Hepatocyte (in vitro differentiated cells): ENCODE data around the gene CCNO. TPM values are rescaled to one million over a fixed set of nuclear protein-coding genes. Genes with fewer than 3 reads are reported as not detected.

Experiments
- DNase-seq: peaks from one replicate; pipeline ENCODE4 v3.0.0-alpha.2; 2016; ENCODE audit warnings: low spot score
- H2AFZ ChIP-seq: fragments of 200-600 bp; sonication (generic); 2 replicates; pipeline ENCODE4 v1.6.0; 2016; ENCODE audit warnings: antibody characterized with exemption, mild to moderate bottlenecking
- H3K27ac ChIP-seq: fragments of 200-600 bp; sonication (generic); 2 replicates; pipeline ENCODE4 v1.5.1; 2016; ENCODE audit warnings: mild to moderate bottlenecking
- H3K27me3 ChIP-seq: fragments of 200-600 bp; sonication (generic); 2 replicates; pipeline ENCODE4 v1.6.1; 2016
- H3K36me3 ChIP-seq: fragments of 200-600 bp; sonication (generic); replicated peaks from 2 replicates; pipeline ENCODE4 v1.5.1; 2016; ENCODE audit warnings: low read depth; ENCODE audit not compliant: insufficient read depth
- H3K4me1 ChIP-seq: fragments of 200-600 bp; sonication (generic); 2 replicates; pipeline ENCODE4 v1.5.1; 2016; ENCODE audit warnings: mild to moderate bottlenecking, moderate library complexity; ENCODE audit not compliant: insufficient read depth
- H3K4me2 ChIP-seq: fragments of 200-600 bp; sonication (generic); 2 replicates; pipeline ENCODE4 v1.6.0; 2016
- H3K4me3 ChIP-seq: fragments of 200-600 bp; sonication (generic); 2 replicates; pipeline ENCODE4 v1.5.1; 2016; ENCODE audit warnings: mild to moderate bottlenecking
- H3K79me2 ChIP-seq: fragments of 200-600 bp; sonication (generic); 2 replicates; pipeline ENCODE4 v1.6.0; 2017; ENCODE audit warnings: mild to moderate bottlenecking
- H3K9me2 ChIP-seq: fragments of 200-600 bp; sonication (generic); replicated peaks from 2 replicates; pipeline ENCODE4 v1.6.0; 2017; ENCODE audit warnings: mild to moderate bottlenecking; ENCODE audit not compliant: insufficient read depth
- H3K9me3 ChIP-seq: fragments of 200-600 bp; sonication (generic); 2 replicates; pipeline ENCODE4 v1.5.1; 2016; ENCODE audit warnings: low read depth, mild to moderate bottlenecking
- H4K20me1 ChIP-seq: fragments of 200-600 bp; sonication (generic); 2 replicates; pipeline ENCODE4 v1.6.0; 2016; ENCODE audit warnings: mild to moderate bottlenecking; ENCODE audit not compliant: insufficient read depth, poor library complexity, severe bottlenecking
- EZH2 ChIP-seq: fragments of 200-600 bp; sonication (generic); IDR thresholded peaks from 2 replicates; pipeline ENCODE4 v1.6.1; 2016; ENCODE audit warnings: antibody characterized with exemption, mild to moderate bottlenecking, borderline replicate concordance
- EZH2phosphoT487 ChIP-seq: fragments of 200-600 bp; sonication (generic); IDR thresholded peaks from one replicate; pipeline ENCODE4 v1.6.1; 2018; ENCODE audit warnings: antibody characterized with exemption, mild to moderate bottlenecking, low read depth, moderate library complexity; ENCODE audit not compliant: unreplicated experiment, severe bottlenecking
- WGBS: methylation state at CpG from one replicate; pipeline ENCODE4 v1.1.6; 2016; ENCODE audit warnings: low lambda C conversion rate; ENCODE audit errors: missing lambda C conversion rate; 5-methylcytosine and 5-hydroxymethylcytosine counted together
- polyA plus RNA-seq: library from polyadenylated mRNA; unstranded; fragments of >200 nt; fragmentation: Nextera tagmentation; extraction: Ambion mirVana; gene quantifications from 2 replicates; pipeline ENCODE4 v1.2.1, GENCODE V29; 2016
- total RNA-seq: library from RNA; depleted of rRNA; stranded (reverse); fragments of >200 nt; gene quantifications from 2 replicates; pipeline ENCODE4 v1.2.3, GENCODE V29; 2014
- TF ChIP-seq, protein P1 (sequence below): fragments of 200-600 bp; sonication (generic); IDR thresholded peaks from 2 replicates; pipeline ENCODE4 v1.5.1; 2016; ENCODE audit warnings: antibody characterized with exemption, mild to moderate bottlenecking; ENCODE audit not compliant: poor library complexity

Gene CCNO, protein sequence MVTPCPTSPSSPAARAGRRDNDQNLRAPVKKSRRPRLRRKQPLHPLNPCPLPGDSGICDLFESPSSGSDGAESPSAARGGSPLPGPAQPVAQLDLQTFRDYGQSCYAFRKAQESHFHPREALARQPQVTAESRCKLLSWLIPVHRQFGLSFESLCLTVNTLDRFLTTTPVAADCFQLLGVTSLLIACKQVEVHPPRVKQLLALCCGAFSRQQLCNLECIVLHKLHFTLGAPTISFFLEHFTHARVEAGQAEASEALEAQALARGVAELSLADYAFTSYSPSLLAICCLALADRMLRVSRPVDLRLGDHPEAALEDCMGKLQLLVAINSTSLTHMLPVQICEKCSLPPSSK
- 0.12 and 0.13 TPM in 2 replicates for total RNA-seq
- polyA plus RNA-seq = 0.97 and 2.5 TPM in 2 replicates

DNA sequence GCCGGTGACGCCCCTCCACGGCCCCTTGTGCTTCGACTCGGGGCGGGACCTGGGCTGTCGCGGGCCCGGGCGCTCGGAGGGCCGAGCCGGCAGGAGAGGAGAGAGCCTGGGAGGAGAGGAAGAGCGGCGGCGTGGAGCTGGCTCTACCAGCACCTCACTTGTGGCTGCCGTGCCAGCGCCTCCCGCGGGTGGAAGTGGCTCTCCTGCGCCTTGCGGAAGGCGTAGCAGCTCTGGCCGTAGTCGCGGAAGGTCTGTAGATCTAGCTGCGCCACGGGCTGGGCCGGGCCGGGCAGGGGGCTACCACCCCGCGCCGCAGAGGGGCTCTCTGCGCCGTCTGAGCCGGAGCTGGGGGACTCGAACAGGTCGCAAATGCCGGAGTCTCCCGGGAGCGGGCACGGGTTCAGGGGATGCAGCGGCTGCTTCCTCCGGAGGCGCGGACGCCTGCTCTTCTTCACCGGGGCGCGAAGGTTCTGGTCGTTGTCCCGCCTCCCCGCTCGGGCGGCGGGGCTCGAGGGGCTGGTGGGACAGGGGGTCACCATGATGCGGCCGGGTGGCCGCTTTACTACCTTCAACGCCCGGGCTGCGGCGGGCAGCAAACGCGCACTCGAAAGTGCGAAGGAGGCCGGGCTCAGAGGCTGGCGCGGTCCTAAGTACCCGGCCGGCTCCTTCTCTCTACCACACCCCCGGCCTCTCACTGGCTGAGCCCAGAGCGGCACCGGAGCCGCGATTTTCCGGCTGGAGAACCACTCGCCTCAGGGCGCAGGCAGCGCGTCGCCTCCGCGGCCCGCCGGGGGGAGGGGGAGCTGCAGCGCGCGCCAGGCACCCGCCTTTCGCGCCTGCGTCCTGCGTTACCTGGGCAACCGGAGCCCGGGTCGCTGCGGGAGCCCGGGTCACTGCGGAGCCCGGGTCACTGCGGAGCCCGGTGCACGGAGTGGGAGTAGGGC, at the start of gene CCNO:
Gene CCNO, minus strand, starts transcription at position 624 of the 944 bp plus-strand sequence. Its CDS starts 85 bp downstream, at position 539.
- H3K4me3 ChIP-seq = peak within 1 kb of the TSS; percentile 75
- H3K9me3 ChIP-seq = no peaks in the 10 kb centered on the region
- peak within 1 kb of the TSS; percentile 89 for H2AFZ ChIP-seq
- WGBS = 1% methylated on average over 66 of the region's 106 CpGs
- H3K4me1 ChIP-seq = peaks cover 22% of the 10 kb centered on the region
- H3K4me2 ChIP-seq = peak within 1 kb of the TSS; percentile 99
- no peaks in the 10 kb centered on the region for H4K20me1 ChIP-seq
- TF ChIP-seq EZH2 = peak; percentile 28
- no peak for TF ChIP-seq EZH2phosphoT487
- TF ChIP-seq, protein P1, sequence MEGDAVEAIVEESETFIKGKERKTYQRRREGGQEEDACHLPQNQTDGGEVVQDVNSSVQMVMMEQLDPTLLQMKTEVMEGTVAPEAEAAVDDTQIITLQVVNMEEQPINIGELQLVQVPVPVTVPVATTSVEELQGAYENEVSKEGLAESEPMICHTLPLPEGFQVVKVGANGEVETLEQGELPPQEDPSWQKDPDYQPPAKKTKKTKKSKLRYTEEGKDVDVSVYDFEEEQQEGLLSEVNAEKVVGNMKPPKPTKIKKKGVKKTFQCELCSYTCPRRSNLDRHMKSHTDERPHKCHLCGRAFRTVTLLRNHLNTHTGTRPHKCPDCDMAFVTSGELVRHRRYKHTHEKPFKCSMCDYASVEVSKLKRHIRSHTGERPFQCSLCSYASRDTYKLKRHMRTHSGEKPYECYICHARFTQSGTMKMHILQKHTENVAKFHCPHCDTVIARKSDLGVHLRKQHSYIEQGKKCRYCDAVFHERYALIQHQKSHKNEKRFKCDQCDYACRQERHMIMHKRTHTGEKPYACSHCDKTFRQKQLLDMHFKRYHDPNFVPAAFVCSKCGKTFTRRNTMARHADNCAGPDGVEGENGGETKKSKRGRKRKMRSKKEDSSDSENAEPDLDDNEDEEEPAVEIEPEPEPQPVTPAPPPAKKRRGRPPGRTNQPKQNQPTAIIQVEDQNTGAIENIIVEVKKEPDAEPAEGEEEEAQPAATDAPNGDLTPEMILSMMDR = peak; percentile 3
- peak; percentile 80 for DNase-seq
- H3K27ac ChIP-seq = no peak within 1 kb of the TSS
- no peaks in the 10 kb centered on the region for H3K79me2 ChIP-seq
- no peaks in the 10 kb centered on the region for H3K36me3 ChIP-seq
- no peaks in the 10 kb centered on the region for H3K9me2 ChIP-seq
- peaks cover 85% of the 10 kb centered on the region for H3K27me3 ChIP-seq

- Histone ChIP-seq H4K20me1 (no peaks in the 10 kb centered on the region), H3K4me2 (no peak overlapping the region), H3K36me3 (no peaks in the 10 kb centered on the region)
Measured at GRCh38 chr5:55278778-55279177, 45.4 kb upstream of the CCNO start.

DNA sequence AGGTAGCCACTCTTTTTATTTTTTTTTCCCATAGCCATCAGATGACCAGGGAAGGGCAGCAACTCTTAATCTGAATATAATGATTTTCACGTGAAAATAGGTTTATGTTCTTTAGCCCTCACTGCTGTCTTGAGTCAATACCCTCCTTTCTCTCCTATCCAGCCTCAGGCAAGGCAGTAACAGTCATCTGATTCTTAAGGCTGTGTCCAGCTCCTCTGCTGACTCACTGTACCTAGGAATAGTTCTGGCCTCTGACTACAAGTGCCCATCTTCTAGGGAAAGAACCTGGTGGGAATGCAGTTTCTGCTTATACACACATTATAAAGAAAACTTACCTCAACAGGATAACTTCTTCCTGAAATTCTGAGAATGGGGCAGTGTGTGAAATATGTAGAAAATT, 43.4 kb upstream of the CCNO start:
- no peaks in the 10 kb centered on the region for H3K79me2 ChIP-seq
- H3K36me3 ChIP-seq = no peaks in the 10 kb centered on the region
- H3K4me3 ChIP-seq = no peak overlapping the region
- no peak overlapping the region for H2AFZ ChIP-seq
- DNase-seq = no peak
- no peak overlapping the region for H3K27ac ChIP-seq
- TF ChIP-seq EZH2 (no peak), EZH2phosphoT487 (no peak)
- TF ChIP-seq, protein P1 = no peak
- H3K9me2 ChIP-seq = no peaks in the 10 kb centered on the region
- H4K20me1 ChIP-seq = no peaks in the 10 kb centered on the region
- no peaks in the 10 kb centered on the region for H3K4me1 ChIP-seq
- no peaks in the 10 kb centered on the region for H3K9me3 ChIP-seq
- H3K4me2 ChIP-seq = no peak overlapping the region
- WGBS = 93% methylated on average over 1 of the region's 1 CpG
- H3K27me3 ChIP-seq = no peaks in the 10 kb centered on the region

More at GRCh38 chr5:55278778-55279177, 45.4 kb upstream of the CCNO start:
- no peak overlapping the region for H3K27ac ChIP-seq
- H3K79me2 ChIP-seq = no peaks in the 10 kb centered on the region
- H3K27me3 ChIP-seq = no peaks in the 10 kb centered on the region
- no peak for DNase-seq
- no peaks in the 10 kb centered on the region for H3K9me2 ChIP-seq
- TF ChIP-seq EZH2phosphoT487 (no peak), EZH2 (no peak)
- TF ChIP-seq, protein P1 = no peak
- no peaks in the 10 kb centered on the region for H3K9me3 ChIP-seq
- no peak overlapping the region for H2AFZ ChIP-seq
- H3K4me3 ChIP-seq = no peak overlapping the region
- WGBS = 98% methylated on average over 4 of the region's 4 CpGs
- H3K4me1 ChIP-seq = no peaks in the 10 kb centered on the region
